Smooth muscle cell (in vitro differentiated cells): ENCODE results near the gene RNU6-9. TPM values are rescaled to one million over a fixed set of nuclear protein-coding genes. Genes with fewer than 3 reads are reported as not detected.
A peak's percentile ranks its signal among the peaks of the same experiment; 100 is the strongest.
"Not testable (repeated sequence)": the region's sequence is repeated elsewhere in the genome, so short reads cannot be mapped to it uniquely, and the experiment has no call there.

ENCODE experiments used
- DNase-seq: peaks from one replicate; lab custom pipeline; 2025; ENCODE audit not compliant: unreplicated experiment; lab: John Stamatoyannopoulos, UW
- H2AFZ ChIP-seq: fragments of 200-600 bp; sonication (generic); 2 replicates; pipeline ENCODE4 v1.6.0; 2016; ENCODE audit warnings: antibody characterized with exemption, low read depth, mild to moderate bottlenecking
- H3F3A ChIP-seq: fragments of 200-600 bp; sonication (generic); 2 replicates; pipeline ENCODE4 v1.6.0; 2017; ENCODE audit warnings: antibody characterized with exemption, low read depth
- H3K27ac ChIP-seq: fragments of 200-600 bp; sonication (generic); 2 replicates; pipeline ENCODE4 v1.5.1; 2016; ENCODE audit warnings: low read depth, mild to moderate bottlenecking
- H3K27me3 ChIP-seq: fragments of 200-600 bp; sonication (generic); 2 replicates; pipeline ENCODE4 v1.6.1; 2016; ENCODE audit warnings: low read depth, mild to moderate bottlenecking
- H3K36me3 ChIP-seq: fragments of 200-600 bp; sonication (generic); 2 replicates; pipeline ENCODE4 v1.5.1; 2016; ENCODE audit warnings: low read depth
- H3K4me1 ChIP-seq: fragments of 200-600 bp; sonication (generic); 2 replicates; pipeline ENCODE4 v1.5.1; 2016; ENCODE audit warnings: low read depth
- H3K4me2 ChIP-seq: fragments of 200-600 bp; sonication (generic); 2 replicates; pipeline ENCODE4 v1.6.0; 2016; ENCODE audit warnings: mild to moderate bottlenecking
- H3K4me3 ChIP-seq: fragments of 200-600 bp; sonication (generic); 2 replicates; pipeline ENCODE4 v1.5.1; 2016; ENCODE audit warnings: mild to moderate bottlenecking
- H3K79me2 ChIP-seq: fragments of 200-600 bp; sonication (generic); 2 replicates; pipeline ENCODE4 v1.6.0; 2016; ENCODE audit warnings: low read depth, mild to moderate bottlenecking
- H3K9ac ChIP-seq: fragments of 200-600 bp; sonication (generic); 2 replicates; pipeline ENCODE4 v1.6.0; 2016; ENCODE audit warnings: low read depth
- H3K9me3 ChIP-seq: fragments of 200-600 bp; sonication (generic); replicated peaks from 2 replicates; pipeline ENCODE4 v1.5.1; 2016; ENCODE audit warnings: low read depth
- H4K20me1 ChIP-seq: fragments of 200-600 bp; sonication (generic); 2 replicates; pipeline ENCODE4 v1.6.0; 2016; ENCODE audit warnings: low read depth
- CTCF ChIP-seq: fragments of 200-600 bp; sonication (generic); IDR thresholded peaks from 2 replicates; pipeline ENCODE4 v1.5.1; 2017; ENCODE audit warnings: borderline replicate concordance, mild to moderate bottlenecking, antibody characterized with exemption; ENCODE audit not compliant: insufficient read depth, poor library complexity, severe bottlenecking
- WGBS: methylation state at CpG from one replicate; pipeline ENCODE4 v1.1.7; 2016; ENCODE audit warnings: low lambda C conversion rate; 5-methylcytosine and 5-hydroxymethylcytosine counted together
- polyA plus RNA-seq: library from polyadenylated mRNA; unstranded; fragments of >200 nt; fragmentation: Nextera tagmentation; extraction: Ambion mirVana; gene quantifications from 2 replicates; pipeline ENCODE4 v1.2.1, GENCODE V29; 2016
- total RNA-seq: library from RNA; depleted of rRNA; stranded (reverse); fragments of >200 nt; gene quantifications from 2 replicates; pipeline ENCODE4 v1.2.3, GENCODE V29; 2014

RNU6-9 gene
- total and polyA plus RNA-seq, 2 experiments from 2014 or later = not detected

DNA sequence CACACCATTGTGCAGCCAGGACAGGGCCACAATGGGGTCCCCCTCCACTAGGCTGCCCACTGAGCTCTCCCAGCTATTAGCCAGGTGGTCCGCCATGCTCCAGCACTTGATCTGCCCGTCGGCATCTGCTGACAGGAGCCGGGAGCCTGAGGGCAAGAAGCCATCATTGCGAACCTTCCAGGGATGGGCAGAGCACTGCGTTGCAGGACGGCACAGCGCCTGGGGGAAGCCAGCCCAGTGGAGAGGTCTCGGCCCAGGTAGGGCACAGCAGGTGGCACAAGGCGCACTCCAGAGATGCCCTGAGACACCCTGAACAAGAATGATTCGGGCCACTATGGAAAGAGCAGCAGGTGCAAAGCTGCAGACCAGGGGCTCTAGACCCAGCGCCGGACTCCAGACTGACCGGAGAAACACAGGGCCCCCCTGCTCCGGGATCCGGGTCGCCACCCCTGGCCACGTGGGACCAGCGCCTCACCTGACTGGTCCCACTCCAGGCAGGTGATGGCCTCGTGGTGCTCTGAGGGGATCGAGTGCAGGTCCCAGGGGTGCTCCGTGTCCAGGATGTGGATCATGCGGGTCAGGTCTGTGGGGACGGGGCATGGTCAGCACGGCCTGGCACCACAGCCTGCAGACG lies 3.5 kb upstream of the RNU6-9 start:
- H2AFZ ChIP-seq = no peak overlapping the region
- H3K79me2 ChIP-seq = peaks cover 16% of the 10 kb centered on the region
- no peak overlapping the region for H3K27ac ChIP-seq
- no peak overlapping the region for H3K9ac ChIP-seq
- TF ChIP-seq CTCF = no peak
- H3K4me1 ChIP-seq = no peaks in the 10 kb centered on the region
- H3F3A ChIP-seq = peaks cover 5% of the 10 kb centered on the region
- no peaks in the 10 kb centered on the region for H3K9me3 ChIP-seq
- H4K20me1 ChIP-seq = peaks cover 32% of the 10 kb centered on the region
- no peak overlapping the region for H3K4me2 ChIP-seq
- H3K36me3 ChIP-seq = no peaks in the 10 kb centered on the region
- WGBS = 99% methylated on average over 25 of the region's 26 CpGs
- no peak overlapping the region for H3K4me3 ChIP-seq
- no peak for DNase-seq
- H3K27me3 ChIP-seq = no peaks in the 10 kb centered on the region

DNA sequence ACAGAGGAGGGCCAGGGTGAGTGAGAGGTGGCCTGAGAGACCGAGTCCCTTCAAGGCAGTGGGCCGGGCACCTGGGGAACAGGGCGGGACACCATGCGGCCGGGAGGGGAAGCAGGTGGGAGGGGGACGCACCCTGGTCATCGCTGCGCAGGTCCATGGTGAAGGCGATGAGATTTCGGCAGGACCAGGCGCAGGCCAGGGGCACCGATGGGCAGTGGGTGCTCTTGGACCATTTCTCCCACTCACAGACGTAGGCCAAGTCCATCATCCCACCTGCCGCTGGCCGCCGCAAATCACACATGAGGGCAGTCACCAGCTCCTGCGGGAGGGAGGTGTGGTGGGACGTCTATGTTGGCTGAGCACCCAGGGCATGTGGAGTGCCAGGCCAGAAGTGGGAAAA lies 2.5 kb upstream of the RNU6-9 start:
- Histone ChIP-seq H3K27ac (no peak overlapping the region), H2AFZ (no peak overlapping the region), H3K9me3 (no peaks in the 10 kb centered on the region), H3K4me1 (no peaks in the 10 kb centered on the region), H3K79me2 (peaks cover 16% of the 10 kb centered on the region), H3K4me3 (no peak overlapping the region), H4K20me1 (peaks cover 22% of the 10 kb centered on the region), H3K27me3 (no peaks in the 10 kb centered on the region), H3K36me3 (no peaks in the 10 kb centered on the region), H3K4me2 (no peak overlapping the region), H3K9ac (no peak overlapping the region), H3F3A (peaks cover 5% of the 10 kb centered on the region)
- no peak for DNase-seq
- WGBS = 96% methylated on average over 16 of the region's 18 CpGs
- TF ChIP-seq CTCF = no peak

- Histone ChIP-seq H3K4me3 (peak overlapping the region; percentile 97), H3K4me2 (peak overlapping the region; percentile 97), H3K9ac (peak overlapping the region; percentile 95), H4K20me1 (peaks cover 19% of the 10 kb centered on the region), H3K79me2 (peaks cover 16% of the 10 kb centered on the region)
- DNase-seq, H3K27me3 ChIP-seq, H3K9me3 ChIP-seq, H3K4me1 ChIP-seq, H3K27ac ChIP-seq, H3F3A ChIP-seq, H3K36me3 ChIP-seq, H2AFZ ChIP-seq: not testable (repeated sequence)
- 95% methylated on average over 15 of the region's 50 CpGs for WGBS
These were observed 1.7 kb upstream of the RNU6-9 start for GRCh38 chr19:891421-892200.

GRCh38 chr19:892243-892893 lies 916 bp upstream of the RNU6-9 start:
- no peaks in the 10 kb centered on the region for H3K4me1 ChIP-seq
- H3K27me3 ChIP-seq = no peaks in the 10 kb centered on the region
- no peaks in the 10 kb centered on the region for H3K9me3 ChIP-seq
- DNase-seq = no peak
- no peak overlapping the region for H2AFZ ChIP-seq
- no peak overlapping the region for H3K27ac ChIP-seq
- H3K79me2 ChIP-seq = peaks cover 16% of the 10 kb centered on the region
- peaks cover 5% of the 10 kb centered on the region for H3F3A ChIP-seq
- 17% methylated on average over 5 of the region's 27 CpGs for WGBS
- no peak for TF ChIP-seq CTCF
- peak overlapping the region; percentile 97 for H3K4me3 ChIP-seq
- H3K9ac ChIP-seq = peak overlapping the region; percentile 95
- H4K20me1 ChIP-seq = peaks cover 11% of the 10 kb centered on the region
- H3K36me3 ChIP-seq = no peaks in the 10 kb centered on the region
- peak overlapping the region; percentile 97 for H3K4me2 ChIP-seq
